ENCODE results near the gene TMCC1.
"Not testable (repeated sequence)": the region's sequence is repeated elsewhere in the genome, so short reads cannot be mapped to it uniquely, and the experiment has no call there.

The TMCC1 gene

GRCh38 chr3:129641567-129642260 lies 251.8 kb downstream of the TMCC1 start:
- DNase-seq = not testable (repeated sequence)

- DNase-seq = not testable (repeated sequence)
These were observed 252.5 kb downstream of the TMCC1 start for GRCh38 chr3:129640985-129641384.

GRCh38 chr3:129638481-129638880 lies 255.0 kb downstream of the TMCC1 start:
- DNase-seq = no peak

- DNase-seq = no peak
These were observed 257.4 kb downstream of the TMCC1 start for GRCh38 chr3:129636082-129636481.

- DNase-seq = no peak
These were observed 257.9 kb downstream of the TMCC1 start for GRCh38 chr3:129635656-129636055.

GRCh38 chr3:129633751-129634481 lies 259.6 kb downstream of the TMCC1 start:
- DNase-seq = no peak

- no peak for DNase-seq
These were observed 260.5 kb downstream of the TMCC1 start for GRCh38 chr3:129632977-129633376.

- DNase-seq = no peak
These were observed 261.0 kb downstream of the TMCC1 start for GRCh38 chr3:129632556-129632955.

- DNase-seq = no peak
These were observed 261.5 kb downstream of the TMCC1 start for GRCh38 chr3:129632056-129632455.

- DNase-seq = no peak
These were observed 264.5 kb downstream of the TMCC1 start for GRCh38 chr3:129629011-129629410.

- no peak for DNase-seq
These were observed 265.4 kb downstream of the TMCC1 start for GRCh38 chr3:129628169-129628522.

GRCh38 chr3:129627350-129628168 lies 266.0 kb downstream of the TMCC1 start:
- DNase-seq = peak; percentile 76

- DNase-seq = peak; percentile 74
These were observed 266.7 kb downstream of the TMCC1 start for GRCh38 chr3:129626744-129627349.

- DNase-seq = no peak
These were observed 268.2 kb downstream of the TMCC1 start for GRCh38 chr3:129625072-129625874.

GRCh38 chr3:129624347-129625071 lies 269.0 kb downstream of the TMCC1 start:
- no peak for DNase-seq

- DNase-seq = no peak
These were observed 269.9 kb downstream of the TMCC1 start for GRCh38 chr3:129623447-129624118.

GRCh38 chr3:129622933-129623332 lies 270.6 kb downstream of the TMCC1 start:
- no peak for DNase-seq

- no peak for DNase-seq
These were observed 271.2 kb downstream of the TMCC1 start for GRCh38 chr3:129622226-129622874.

GRCh38 chr3:129621626-129622225 lies 271.8 kb downstream of the TMCC1 start:
- DNase-seq = no peak
